ENCODE data around the gene NEK9.
"Not testable (repeated sequence)": the region's sequence is repeated elsewhere in the genome, so short reads cannot be mapped to it uniquely, and the experiment has no call there.

The NEK9 gene

DNA sequence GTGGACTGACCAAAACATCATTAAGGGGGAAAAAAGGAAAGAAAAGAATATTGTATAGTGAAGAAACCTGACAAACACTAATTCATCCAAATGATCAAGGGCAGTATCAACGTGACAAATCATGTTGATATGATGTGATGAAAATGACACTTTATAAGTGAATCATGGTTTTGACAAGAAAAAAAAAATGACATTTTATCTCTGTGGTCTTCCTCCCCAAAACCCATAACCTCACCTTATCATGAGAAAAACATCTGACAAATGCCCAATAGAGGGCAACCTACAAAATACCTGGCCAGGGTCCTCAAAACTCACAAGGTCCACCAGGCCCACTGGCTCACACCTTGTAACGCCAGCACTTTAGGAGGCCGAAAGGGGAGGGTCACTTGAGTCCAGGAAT is 35.8 kb upstream of the NEK9 start:
- Histone ChIP-seq H3K9ac (ENCODE audit: low read length) (no peak overlapping the region), H3K36me3 (ENCODE audit: control insufficient read depth, insufficient read depth, low read length, severe bottlenecking) (peaks cover 4% of the 10 kb centered on the region), H3K4me1 (ENCODE audit: control insufficient read depth, insufficient read depth, low read length) (peaks cover 21% of the 10 kb centered on the region), H3K9me3 (ENCODE audit: control insufficient read depth, low read length) (no peaks in the 10 kb centered on the region), H3K4me3 (ENCODE audit: low read length) (no peak overlapping the region), H3K27me3 (replicated peaks; ENCODE audit: control insufficient read depth, insufficient read depth, low read length) (no peaks in the 10 kb centered on the region)
- DNase-seq (ENCODE audit: low read depth) = no peak

- H3K36me3 ChIP-seq (ENCODE audit: control insufficient read depth, insufficient read depth, low read length, severe bottlenecking) = peaks cover 4% of the 10 kb centered on the region
- no peak overlapping the region for H3K9ac ChIP-seq (ENCODE audit: low read length)
- no peak overlapping the region for H3K4me3 ChIP-seq (ENCODE audit: low read length)
- DNase-seq (ENCODE audit: low read depth) = no peak
- no peaks in the 10 kb centered on the region for H3K27me3 ChIP-seq (replicated peaks; ENCODE audit: control insufficient read depth, insufficient read depth, low read length)
- H3K4me1 ChIP-seq (ENCODE audit: control insufficient read depth, insufficient read depth, low read length) = peaks cover 4% of the 10 kb centered on the region
- no peaks in the 10 kb centered on the region for H3K9me3 ChIP-seq (ENCODE audit: control insufficient read depth, low read length)
Observed at GRCh38 chr14:75158843-75159614, 32.2 kb upstream of the NEK9 start.

GRCh38 chr14:75156901-75157300 is 30.1 kb upstream of the NEK9 start:
- DNase-seq (ENCODE audit: low read depth) = no peak
- H3K4me3 ChIP-seq (ENCODE audit: low read length) = no peak overlapping the region
- H3K27me3 ChIP-seq (replicated peaks; ENCODE audit: control insufficient read depth, insufficient read depth, low read length) = no peaks in the 10 kb centered on the region
- H3K9me3 ChIP-seq (ENCODE audit: control insufficient read depth, low read length) = no peaks in the 10 kb centered on the region
- peaks cover 12% of the 10 kb centered on the region for H3K4me1 ChIP-seq (ENCODE audit: control insufficient read depth, insufficient read depth, low read length)
- peaks cover under 1% of the 10 kb centered on the region for H3K36me3 ChIP-seq (ENCODE audit: control insufficient read depth, insufficient read depth, low read length, severe bottlenecking)
- H3K9ac ChIP-seq (ENCODE audit: low read length) = no peak overlapping the region

DNA sequence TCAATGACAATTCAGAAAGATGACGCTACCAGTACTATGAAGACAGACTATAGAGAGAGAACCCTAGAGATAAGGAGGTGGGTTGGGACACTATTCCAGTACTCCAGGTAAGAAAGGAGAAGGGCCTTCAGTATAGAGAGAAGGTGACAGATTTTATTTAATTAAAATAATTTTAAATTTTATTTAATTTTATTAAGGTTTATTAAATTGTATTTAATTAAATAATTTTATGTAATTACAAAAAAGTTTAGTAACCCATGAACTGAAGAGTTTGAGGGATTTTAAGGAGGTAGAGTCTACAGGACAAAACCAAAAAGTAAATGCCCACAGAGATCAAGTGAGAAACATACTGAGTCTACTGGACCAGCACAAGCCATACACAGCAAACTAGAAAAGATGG is 29.3 kb upstream of the NEK9 start:
- Histone ChIP-seq H3K36me3 (ENCODE audit: control insufficient read depth, insufficient read depth, low read length, severe bottlenecking) (peaks cover 6% of the 10 kb centered on the region), H3K4me3 (ENCODE audit: low read length) (no peak overlapping the region), H3K9me3 (ENCODE audit: control insufficient read depth, low read length) (no peaks in the 10 kb centered on the region), H3K27me3 (replicated peaks; ENCODE audit: control insufficient read depth, insufficient read depth, low read length) (no peaks in the 10 kb centered on the region), H3K4me1 (ENCODE audit: control insufficient read depth, insufficient read depth, low read length) (peaks cover 18% of the 10 kb centered on the region), H3K9ac (ENCODE audit: low read length) (no peak overlapping the region)
- DNase-seq (ENCODE audit: low read depth) = no peak

DNA sequence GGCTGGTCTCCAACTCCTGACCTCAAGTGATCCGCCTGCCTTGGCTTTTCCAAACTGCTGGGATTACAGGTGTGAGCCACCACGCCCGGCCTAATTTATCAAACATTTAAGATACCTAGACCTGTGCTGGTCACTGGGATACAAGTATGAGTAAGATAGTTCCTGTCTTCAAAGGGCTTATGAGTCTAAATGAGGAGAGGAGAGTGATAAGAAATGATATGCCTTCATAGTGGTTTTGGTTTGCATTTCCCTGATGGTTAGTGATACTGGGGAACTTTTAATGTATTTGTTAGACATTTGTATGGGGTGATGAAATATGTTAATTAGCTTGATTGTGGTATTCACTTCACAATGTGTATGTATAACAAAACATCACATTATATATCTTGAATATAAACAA is 28.3 kb upstream of the NEK9 start:
- Histone ChIP-seq H3K9ac (ENCODE audit: low read length) (no peak overlapping the region), H3K36me3 (ENCODE audit: control insufficient read depth, insufficient read depth, low read length, severe bottlenecking) (peaks cover 11% of the 10 kb centered on the region), H3K4me3 (ENCODE audit: low read length) (no peak overlapping the region), H3K27me3 (replicated peaks; ENCODE audit: control insufficient read depth, insufficient read depth, low read length) (no peaks in the 10 kb centered on the region), H3K9me3 (ENCODE audit: control insufficient read depth, low read length) (no peaks in the 10 kb centered on the region), H3K4me1 (ENCODE audit: control insufficient read depth, insufficient read depth, low read length) (peaks cover 23% of the 10 kb centered on the region)
- DNase-seq (ENCODE audit: low read depth) = no peak

- DNase-seq (ENCODE audit: low read depth) = peak; percentile 32
- H3K9ac ChIP-seq (ENCODE audit: low read length) = no peak overlapping the region
- H3K27me3 ChIP-seq (replicated peaks; ENCODE audit: control insufficient read depth, insufficient read depth, low read length) = no peaks in the 10 kb centered on the region
- H3K4me1 ChIP-seq (ENCODE audit: control insufficient read depth, insufficient read depth, low read length) = peaks cover 35% of the 10 kb centered on the region
- H3K4me3 ChIP-seq (ENCODE audit: low read length) = no peak overlapping the region
- H3K36me3 ChIP-seq (ENCODE audit: control insufficient read depth, insufficient read depth, low read length, severe bottlenecking) = peaks cover 24% of the 10 kb centered on the region
- no peaks in the 10 kb centered on the region for H3K9me3 ChIP-seq (ENCODE audit: control insufficient read depth, low read length)
Observed at GRCh38 chr14:75153295-75153694, 26.4 kb upstream of the NEK9 start.

DNA sequence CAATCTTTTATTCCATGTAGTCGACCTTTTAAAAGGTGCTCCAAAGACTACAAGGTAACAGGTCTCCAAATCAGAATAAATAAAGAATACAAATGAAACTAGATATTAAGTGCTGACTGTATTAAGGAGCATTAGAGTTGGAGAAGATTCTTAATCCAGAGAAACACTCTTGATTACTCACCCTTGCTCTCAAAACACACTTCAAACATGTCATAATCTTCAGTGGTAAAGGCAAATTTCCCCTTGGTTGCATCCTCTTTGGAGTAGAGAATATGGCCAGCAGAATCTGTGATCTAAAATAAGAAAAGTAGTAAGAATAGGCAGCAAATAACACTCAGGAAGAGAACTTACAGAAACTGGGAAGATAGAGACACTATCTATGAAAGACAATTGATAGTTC is 25.0 kb upstream of the NEK9 start:
- no peak overlapping the region for H3K9ac ChIP-seq (ENCODE audit: low read length)
- no peak for DNase-seq (ENCODE audit: low read depth)
- no peak overlapping the region for H3K4me3 ChIP-seq (ENCODE audit: low read length)
- no peaks in the 10 kb centered on the region for H3K9me3 ChIP-seq (ENCODE audit: control insufficient read depth, low read length)
- peaks cover 24% of the 10 kb centered on the region for H3K36me3 ChIP-seq (ENCODE audit: control insufficient read depth, insufficient read depth, low read length, severe bottlenecking)
- H3K27me3 ChIP-seq (replicated peaks; ENCODE audit: control insufficient read depth, insufficient read depth, low read length) = no peaks in the 10 kb centered on the region
- peaks cover 46% of the 10 kb centered on the region for H3K4me1 ChIP-seq (ENCODE audit: control insufficient read depth, insufficient read depth, low read length)

DNA sequence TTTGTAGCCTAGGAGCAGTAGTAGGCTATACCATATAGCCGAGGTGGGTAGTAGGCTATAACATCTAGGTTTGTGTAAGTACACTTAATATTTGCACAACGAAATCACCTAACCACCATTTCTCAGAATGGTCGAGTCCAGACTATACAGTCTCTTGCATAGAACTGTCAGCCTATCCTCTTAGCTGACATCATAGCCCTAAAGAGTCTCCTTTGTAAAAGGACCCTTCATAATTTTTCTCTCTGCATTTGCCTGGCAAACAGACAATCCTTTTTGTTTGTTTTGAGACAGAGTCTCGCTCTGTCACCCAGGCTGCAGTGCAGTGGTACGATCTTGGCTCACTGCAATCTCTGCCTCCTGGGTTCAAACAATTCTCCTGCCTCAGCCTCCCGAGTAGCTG is 23.8 kb upstream of the NEK9 start:
- peaks cover 31% of the 10 kb centered on the region for H3K36me3 ChIP-seq (ENCODE audit: control insufficient read depth, insufficient read depth, low read length, severe bottlenecking)
- H3K9ac ChIP-seq (ENCODE audit: low read length); DNase-seq (ENCODE audit: low read depth); H3K4me3 ChIP-seq (ENCODE audit: low read length); H3K9me3 ChIP-seq (ENCODE audit: control insufficient read depth, low read length); H3K27me3 ChIP-seq (replicated peaks; ENCODE audit: control insufficient read depth, insufficient read depth, low read length): not testable (repeated sequence)
- H3K4me1 ChIP-seq (ENCODE audit: control insufficient read depth, insufficient read depth, low read length) = peaks cover 55% of the 10 kb centered on the region

DNA sequence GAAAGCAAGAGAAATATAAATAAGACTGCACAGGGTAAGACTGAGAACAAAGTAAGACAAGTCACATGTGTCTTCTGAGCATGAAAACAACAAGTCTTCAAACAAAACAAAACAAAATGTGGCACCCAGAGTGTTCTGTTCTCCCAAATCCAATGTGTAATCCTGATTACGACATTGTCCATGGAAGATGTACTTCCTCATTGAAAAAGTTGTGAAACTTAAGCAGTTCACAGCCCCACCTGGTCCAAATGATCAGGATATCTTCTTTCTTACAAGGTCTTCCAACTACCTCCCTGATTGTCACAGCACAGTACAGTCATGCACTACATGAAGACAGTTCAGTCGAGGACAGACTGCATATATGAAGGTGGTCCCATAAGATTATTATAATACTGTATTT is 23.3 kb upstream of the NEK9 start:
- DNase-seq (ENCODE audit: low read depth) = peak; percentile 53
- H3K36me3 ChIP-seq (ENCODE audit: control insufficient read depth, insufficient read depth, low read length, severe bottlenecking) = peaks cover 33% of the 10 kb centered on the region
- H3K4me3 ChIP-seq (ENCODE audit: low read length) = peak overlapping the region; percentile 14

GRCh38 chr14:75147423-75148071 is 20.7 kb upstream of the NEK9 start:
- peak overlapping the region; percentile 10 for H3K4me3 ChIP-seq (ENCODE audit: low read length)
- no peaks in the 10 kb centered on the region for H3K9me3 ChIP-seq (ENCODE audit: control insufficient read depth, low read length)
- peak overlapping the region; percentile 61 for H3K9ac ChIP-seq (ENCODE audit: low read length)
- H3K36me3 ChIP-seq (ENCODE audit: control insufficient read depth, insufficient read depth, low read length, severe bottlenecking) = peaks cover 45% of the 10 kb centered on the region
- DNase-seq (ENCODE audit: low read depth) = peak; percentile 92
- no peaks in the 10 kb centered on the region for H3K27me3 ChIP-seq (replicated peaks; ENCODE audit: control insufficient read depth, insufficient read depth, low read length)
- peaks cover 66% of the 10 kb centered on the region for H3K4me1 ChIP-seq (ENCODE audit: control insufficient read depth, insufficient read depth, low read length)

More for the DNA sequence above, 23.3 kb upstream of the NEK9 start:
- peak overlapping the region; percentile 13 for H3K9ac ChIP-seq (ENCODE audit: low read length)
- H3K27me3 ChIP-seq (replicated peaks; ENCODE audit: control insufficient read depth, insufficient read depth, low read length) = no peaks in the 10 kb centered on the region
- no peaks in the 10 kb centered on the region for H3K9me3 ChIP-seq (ENCODE audit: control insufficient read depth, low read length)
- H3K4me1 ChIP-seq (ENCODE audit: control insufficient read depth, insufficient read depth, low read length) = peaks cover 57% of the 10 kb centered on the region

GRCh38 chr14:75144944-75145343 is 18.1 kb upstream of the NEK9 start:
- peaks cover 32% of the 10 kb centered on the region for H3K36me3 ChIP-seq (ENCODE audit: control insufficient read depth, insufficient read depth, low read length, severe bottlenecking)
- no peaks in the 10 kb centered on the region for H3K27me3 ChIP-seq (replicated peaks; ENCODE audit: control insufficient read depth, insufficient read depth, low read length)
- DNase-seq (ENCODE audit: low read depth) = no peak
- peaks cover 51% of the 10 kb centered on the region for H3K4me1 ChIP-seq (ENCODE audit: control insufficient read depth, insufficient read depth, low read length)
- no peaks in the 10 kb centered on the region for H3K9me3 ChIP-seq (ENCODE audit: control insufficient read depth, low read length)
- no peak overlapping the region for H3K4me3 ChIP-seq (ENCODE audit: low read length)
- H3K9ac ChIP-seq (ENCODE audit: low read length) = no peak overlapping the region
